ENCODE data around the gene ZP1.

Gene ZP1

GRCh38 chr11:60859616-60860250, 7.6 kb upstream of the ZP1 start:
- no peak for DNase-seq (ENCODE audit: low read depth)

GRCh38 chr11:60860943-60861342, 6.4 kb upstream of the ZP1 start:
- no peak for DNase-seq (ENCODE audit: low read depth)

DNA sequence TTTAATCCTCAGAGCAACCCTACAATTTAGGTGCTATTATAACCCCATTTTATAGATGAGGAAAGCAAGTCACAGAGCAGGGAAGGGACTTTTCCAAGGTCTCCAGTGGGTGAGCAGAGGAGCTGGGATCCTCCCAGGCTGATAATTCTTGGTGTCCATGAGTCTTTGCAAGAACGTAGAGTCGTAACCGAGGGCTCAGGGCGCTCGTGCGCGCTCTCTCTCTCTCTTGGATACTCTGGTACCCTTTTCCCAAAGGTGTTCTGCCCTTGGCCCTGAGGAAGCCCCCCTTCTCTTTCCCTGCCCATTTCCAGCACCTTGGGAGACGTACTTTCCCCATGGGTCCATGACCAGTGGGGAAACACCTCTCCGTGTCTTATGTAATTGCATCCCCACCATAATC, 5.2 kb upstream of the ZP1 start:
- DNase-seq (ENCODE audit: low read depth) = no peak

DNA sequence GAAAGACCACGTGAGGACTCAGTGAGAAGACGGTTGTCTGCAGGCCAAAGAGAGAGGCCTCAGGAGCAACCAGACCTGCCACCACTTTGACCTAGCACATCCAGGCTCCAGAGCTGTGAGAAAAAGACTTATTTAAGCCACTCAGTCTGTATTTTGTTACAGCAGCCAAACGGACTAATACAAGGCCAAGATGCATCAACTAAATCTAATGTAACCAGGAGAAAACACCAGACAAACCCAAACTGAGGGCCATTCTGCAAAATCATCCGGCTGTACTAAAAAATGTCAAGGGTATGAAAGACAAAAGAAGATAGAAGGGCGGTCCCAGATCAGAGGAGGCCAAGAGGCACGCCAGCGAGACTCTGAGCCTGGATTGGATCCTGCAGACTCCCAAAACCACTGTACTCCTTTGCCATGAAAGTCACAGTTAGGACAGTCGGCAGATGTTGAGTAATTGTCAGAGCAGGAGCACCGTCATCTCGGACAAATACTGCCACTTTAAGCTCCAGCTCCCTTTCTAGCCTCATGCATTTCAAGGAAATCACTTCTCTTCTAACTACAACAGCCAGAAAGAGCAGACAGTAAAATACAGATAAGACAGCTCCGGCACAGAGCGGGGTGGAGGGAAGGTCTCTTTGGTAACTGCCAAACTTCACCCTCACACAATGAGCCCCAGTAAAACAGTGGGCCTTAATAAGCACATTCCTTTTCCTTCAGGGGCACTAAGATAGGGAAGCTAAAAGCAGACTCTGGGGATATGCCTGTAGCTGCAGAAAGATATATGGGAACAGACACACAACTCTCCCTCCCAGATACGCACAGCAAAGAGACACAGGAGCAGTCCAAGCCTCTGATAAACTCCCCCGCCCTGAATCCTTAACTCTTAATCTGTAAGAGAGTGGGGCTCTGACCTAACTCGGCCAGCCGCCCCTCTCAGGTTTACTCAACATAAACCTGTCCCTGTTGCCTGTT, 3.5 kb upstream of the ZP1 start:
- no peak for DNase-seq (ENCODE audit: low read depth)

DNA sequence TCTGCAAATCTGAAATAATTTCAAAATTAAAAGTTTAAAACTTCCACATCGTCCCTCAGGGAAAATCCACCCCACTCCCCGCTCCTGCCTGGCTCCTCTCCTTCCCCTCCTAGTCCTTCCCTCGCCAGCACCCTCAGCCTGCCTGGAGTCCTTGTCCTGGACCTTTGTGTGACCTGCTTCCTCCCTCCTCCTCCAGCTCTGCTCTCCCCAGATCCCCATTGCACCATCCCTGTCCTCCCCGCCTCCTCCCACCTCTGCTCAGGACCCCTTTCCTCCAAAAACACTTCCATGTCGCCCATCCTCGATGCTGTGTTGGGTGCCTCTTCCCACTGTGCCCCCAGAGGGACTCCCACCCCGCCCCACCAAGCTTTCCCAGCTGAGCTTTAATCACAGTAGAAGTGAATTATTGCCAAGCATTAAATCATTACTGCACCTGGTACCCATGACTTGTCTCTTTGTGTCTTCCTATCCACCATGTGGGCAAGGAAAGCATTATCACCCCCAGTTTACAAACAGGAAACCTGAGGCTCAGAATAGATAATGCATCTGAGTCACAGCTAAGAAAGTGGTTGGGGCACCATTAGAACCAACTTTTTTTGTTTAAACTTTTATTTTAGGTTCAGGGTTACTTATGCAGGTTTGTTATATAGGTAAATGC, 2.4 kb upstream of the ZP1 start:
- no peak for DNase-seq (ENCODE audit: low read depth)

- DNase-seq (ENCODE audit: low read depth) = no peak
Measured at GRCh38 chr11:60867871-60868681, 734 bp downstream of the ZP1 start.

GRCh38 chr11:60868682-60869450, 1.5 kb downstream of the ZP1 start:
- DNase-seq (ENCODE audit: low read depth) = no peak

GRCh38 chr11:60869451-60869825, 2.1 kb downstream of the ZP1 start:
- DNase-seq (ENCODE audit: low read depth) = no peak

DNA sequence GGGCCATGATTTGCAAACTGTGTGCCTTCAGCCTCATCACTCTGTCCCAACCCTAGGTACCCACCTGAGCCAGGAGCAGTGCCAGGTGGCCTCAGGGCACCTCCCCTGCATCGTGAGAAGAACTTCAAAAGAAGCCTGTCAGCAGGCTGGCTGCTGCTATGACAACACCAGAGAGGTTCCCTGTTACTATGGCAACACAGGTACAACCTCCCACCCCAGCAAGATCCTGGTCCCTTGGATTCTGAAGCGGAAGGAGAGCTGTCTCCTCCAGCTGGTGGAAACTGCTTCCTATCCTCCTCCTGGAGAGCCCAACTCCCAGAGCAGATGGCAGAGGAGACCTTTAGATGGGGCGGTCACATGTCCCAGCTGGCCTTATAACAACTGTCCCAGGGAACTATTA, 2.9 kb downstream of the ZP1 start:
- DNase-seq (ENCODE audit: low read depth) = no peak

- DNase-seq (ENCODE audit: low read depth) = no peak
Measured at GRCh38 chr11:60870733-60871377, 3.5 kb downstream of the ZP1 start.

DNA sequence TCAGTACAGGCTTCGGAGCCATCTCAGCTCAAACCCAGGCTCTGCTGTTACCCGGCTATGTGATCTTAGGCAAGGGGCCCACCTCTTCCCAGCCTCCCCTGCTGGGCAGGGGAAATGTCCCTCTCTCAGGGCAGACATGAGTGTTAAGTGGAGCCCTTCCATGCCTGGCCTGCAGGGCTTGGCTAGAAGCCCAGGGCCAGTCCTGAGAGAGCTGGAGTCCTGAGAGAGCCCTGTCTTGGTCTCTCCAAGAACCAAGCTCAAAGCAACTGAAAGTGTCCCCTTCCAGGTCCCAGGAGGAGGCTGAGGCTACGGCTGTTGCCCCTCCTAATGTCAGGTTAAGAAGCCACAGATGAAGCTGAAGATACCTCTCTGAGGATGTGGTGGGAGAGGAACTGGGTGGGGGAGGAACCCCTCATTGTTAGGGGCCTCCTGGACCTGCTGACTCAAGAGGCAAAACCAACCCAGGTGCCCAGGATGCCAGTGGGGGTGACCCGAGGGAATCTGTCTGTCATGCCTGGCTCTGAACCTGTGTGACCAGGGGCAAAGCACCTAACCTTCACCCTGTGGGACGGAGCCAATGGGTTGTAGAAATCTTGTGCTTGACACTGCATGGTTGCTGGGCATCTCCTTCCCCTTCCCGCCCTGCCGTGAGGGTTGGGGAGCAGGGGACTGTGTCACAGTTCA, 4.2 kb downstream of the ZP1 start:
- DNase-seq (ENCODE audit: low read depth) = no peak

GRCh38 chr11:60872124-60872960, 5.0 kb downstream of the ZP1 start:
- no peak for DNase-seq (ENCODE audit: low read depth)

DNA sequence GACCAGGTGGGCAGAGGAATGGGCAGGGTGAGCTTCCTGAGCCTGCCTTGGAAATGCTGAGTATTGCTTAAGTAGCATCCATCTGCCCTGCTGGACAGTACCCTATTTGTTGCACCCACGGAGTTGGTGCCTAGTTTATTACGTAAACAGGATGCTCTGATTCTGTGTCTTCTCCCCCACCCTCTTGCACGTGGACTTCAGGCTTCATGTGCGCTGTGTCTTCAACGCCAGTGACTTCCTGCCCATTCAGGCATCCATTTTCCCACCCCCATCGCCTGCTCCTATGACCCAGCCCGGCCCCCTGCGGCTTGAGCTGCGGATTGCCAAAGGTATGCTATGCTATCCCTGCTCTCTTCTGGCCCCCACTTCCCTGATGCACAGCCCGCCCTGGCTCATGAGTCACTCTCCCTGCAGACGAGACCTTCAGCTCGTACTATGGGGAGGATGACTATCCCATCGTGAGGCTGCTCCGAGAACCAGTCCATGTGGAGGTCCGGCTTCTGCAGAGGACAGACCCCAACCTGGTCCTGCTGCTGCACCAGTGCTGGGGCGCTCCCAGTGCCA, 5.7 kb downstream of the ZP1 start:
- DNase-seq (ENCODE audit: low read depth) = no peak

- DNase-seq (ENCODE audit: low read depth) = no peak
Measured at GRCh38 chr11:60873533-60873932, 6.2 kb downstream of the ZP1 start.

DNA sequence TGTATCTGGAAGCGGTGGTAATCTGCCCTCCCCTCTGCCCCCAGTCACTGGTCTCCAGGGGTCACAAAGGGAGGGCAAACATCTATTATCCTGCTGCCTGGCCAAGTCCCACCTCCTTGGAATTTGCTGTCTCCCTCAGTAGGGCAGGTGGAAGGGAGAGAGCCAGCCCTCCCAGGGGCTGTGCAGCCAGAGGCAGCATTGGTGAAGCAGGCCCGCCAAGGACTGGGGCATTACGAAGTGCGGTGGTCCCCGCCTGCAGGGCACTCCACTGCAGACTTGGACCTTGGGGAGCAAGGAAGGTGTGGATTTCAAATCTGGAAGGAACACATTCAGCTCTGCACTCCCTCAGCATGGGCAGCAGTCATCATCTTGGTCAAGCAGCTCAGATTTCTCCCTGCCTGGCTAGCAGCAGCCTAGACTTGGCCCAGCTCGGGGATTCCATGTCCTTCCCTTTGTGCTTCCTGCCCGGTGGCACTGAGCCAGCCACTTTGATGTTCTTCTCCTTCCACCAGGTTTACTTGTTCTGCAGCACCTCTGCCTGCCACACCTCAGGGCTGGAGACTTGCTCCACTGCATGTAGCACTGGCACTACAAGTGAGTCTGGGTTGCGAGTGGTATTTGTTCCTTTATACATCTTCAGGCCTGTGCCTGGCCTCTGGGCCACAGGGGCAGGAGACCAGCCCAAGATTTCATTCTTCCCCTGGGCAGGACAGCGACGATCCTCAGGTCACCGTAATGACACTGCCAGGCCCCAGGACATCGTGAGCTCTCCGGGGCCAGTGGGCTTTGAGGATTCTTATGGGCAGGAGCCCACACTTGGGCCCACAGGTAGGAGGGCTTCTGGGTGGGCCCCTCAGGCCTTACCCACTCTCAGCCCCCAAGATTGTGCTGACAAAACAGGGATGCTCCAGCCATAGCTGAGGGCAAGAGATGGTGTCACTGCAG, 7.4 kb downstream of the ZP1 start:
- DNase-seq (ENCODE audit: low read depth) = no peak

- DNase-seq (ENCODE audit: low read depth) = no peak
Measured at GRCh38 chr11:60875366-60876167, 8.2 kb downstream of the ZP1 start.

DNA sequence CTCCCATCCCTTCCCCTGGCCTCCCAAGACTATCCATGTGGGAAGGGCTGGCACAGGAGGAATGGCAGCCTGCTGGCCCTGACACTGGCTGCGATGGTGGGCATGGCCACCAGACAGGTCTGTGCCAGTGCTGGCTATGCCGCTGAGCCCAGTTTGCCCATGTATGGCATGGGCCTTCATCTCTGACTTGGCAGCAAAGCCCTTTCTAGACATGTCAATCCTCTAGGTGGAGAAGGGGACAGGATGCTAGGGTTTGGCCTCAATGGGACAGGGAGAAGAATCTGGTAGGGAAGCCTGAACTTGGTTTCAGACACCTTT, 8.8 kb downstream of the ZP1 start:
- DNase-seq (ENCODE audit: low read depth) = no peak

Measured in stimulated activated CD8-positive, alpha-beta memory T cell treated with anti-CD3 and anti-CD28 coated beads, Interleukin-15, amount 100 ng/mL, for 1 hour (primary cell).